Measurements from ENCODE around the gene HNRNPLL.

- TF ChIP-seq POLR2A (IDR thresholded peaks at IDR 0.05) (no peak), CTCF (IDR thresholded peaks at IDR 0.05) (no peak)
Measured at GRCh38 chr2:38626326-38627035, 23.8 kb upstream of the HNRNPLL start.

Data from esophagus squamous epithelium (tissue), 4 donors.